Colon (tissue), 2 donors: ENCODE data around the gene DAB1.

Experiments used
- FAIRE-seq: peaks from 2 replicates; lab custom pipeline; 2012; peaks lifted over from hg19 to GRCh38; lab: Jason Lieb, UNC
- donor health status: control.
- donor health status: control.

DAB1 gene

DNA sequence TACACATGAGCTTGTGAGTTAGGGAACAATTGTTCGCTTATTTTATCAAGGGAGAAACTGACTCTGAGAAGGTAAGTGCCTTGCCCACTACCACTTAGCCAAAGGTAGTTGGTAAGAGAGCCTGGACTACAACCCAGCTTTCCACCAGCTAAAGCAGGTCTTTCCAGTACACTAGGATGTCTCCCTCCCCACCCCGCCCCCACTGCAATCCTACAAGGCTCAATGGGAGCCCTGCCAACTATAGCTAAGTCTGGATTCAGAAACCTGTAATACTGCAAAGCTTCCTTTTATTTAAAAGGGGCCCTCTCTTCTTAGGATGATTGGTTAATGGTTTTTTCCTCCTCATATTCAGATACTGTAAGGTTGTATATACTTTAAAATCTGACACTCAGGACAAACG, 356.0 kb downstream of the DAB1 start:
- no peak for FAIRE-seq

DNA sequence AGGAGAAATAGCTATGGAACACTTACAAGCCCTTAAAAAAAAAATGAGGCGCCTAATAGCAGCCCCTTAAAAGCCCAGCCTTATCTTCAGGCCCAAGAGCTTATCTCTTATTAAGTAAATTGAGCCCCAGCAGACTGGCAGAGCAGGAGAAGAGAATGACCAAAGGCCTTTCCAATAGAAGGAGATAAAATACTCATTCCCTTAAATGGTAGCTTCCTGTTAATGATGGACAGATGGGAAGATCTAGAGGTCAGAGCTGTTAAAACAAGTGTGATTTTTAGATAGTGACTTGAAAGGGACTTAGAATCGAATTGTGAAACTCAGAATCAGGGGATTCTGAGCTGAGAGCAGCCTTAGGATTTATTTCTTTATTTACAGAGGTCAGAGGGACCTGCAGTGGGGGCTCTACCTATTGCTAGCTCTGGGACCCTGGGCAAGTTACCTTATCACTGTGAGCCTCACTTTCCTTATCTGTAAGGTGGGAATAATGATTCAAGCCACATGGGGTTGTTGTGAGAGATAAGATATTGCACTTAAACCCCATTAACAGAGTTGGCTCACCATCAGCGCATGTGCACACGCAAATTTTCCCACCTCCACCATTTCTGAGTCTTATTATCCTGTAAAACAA, 356.8 kb downstream of the DAB1 start:
- no peak for FAIRE-seq

DNA sequence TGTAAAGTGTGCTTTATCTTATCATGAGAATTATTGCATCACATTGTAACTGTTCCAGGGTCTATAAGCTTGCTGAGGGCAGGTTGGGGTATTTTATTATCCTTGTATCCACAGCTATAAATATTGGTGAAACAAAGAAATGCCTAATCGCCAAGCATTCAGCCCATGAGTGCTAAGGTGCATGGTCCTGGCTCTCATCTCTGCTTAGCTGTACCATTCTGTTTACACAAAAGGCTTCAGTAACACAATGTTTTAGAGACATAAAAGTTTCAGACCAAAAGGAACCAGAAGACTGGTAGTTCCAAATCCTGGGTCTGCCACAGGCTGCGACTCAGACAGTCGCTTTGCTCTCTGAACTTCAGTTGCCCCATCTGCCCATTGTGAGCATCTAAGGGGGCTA, 358.4 kb downstream of the DAB1 start:
- FAIRE-seq: no peak

DNA sequence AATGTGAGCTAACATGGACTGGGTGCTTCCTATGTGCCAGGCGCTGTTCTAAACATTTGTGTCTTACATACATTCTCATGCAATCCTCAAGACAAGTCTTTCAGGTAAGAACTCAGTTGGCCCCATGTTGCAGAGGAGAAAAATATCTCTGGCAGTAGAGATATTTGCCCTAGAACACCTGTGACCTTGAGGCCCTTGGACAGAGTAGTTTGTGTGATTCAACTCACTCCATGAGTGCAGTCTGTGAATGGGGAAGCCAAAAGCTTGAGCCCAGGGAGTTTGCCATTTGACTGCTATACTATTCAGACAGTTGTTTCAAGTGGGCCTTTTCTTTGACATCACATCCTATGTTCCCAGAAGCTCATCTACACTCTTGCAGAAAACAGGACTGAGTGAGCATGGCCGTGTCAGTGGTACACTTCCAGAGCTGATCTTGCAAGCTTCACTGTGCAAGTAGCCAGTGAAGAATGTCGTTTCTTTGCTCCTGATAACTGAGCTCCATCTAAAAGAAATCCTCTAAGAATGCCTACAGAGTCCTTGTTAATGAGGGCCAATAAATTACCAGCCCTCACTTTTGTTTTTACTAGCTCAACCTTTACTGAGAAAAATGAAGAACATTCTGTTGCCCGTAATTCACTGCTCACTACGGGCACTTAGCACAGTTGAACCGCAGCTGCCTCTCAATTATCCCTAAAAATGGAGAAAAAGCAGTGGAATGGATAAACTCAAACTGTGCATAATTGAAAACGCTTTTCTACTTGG, 359.3 kb downstream of the DAB1 start:
- no peak for FAIRE-seq

DNA sequence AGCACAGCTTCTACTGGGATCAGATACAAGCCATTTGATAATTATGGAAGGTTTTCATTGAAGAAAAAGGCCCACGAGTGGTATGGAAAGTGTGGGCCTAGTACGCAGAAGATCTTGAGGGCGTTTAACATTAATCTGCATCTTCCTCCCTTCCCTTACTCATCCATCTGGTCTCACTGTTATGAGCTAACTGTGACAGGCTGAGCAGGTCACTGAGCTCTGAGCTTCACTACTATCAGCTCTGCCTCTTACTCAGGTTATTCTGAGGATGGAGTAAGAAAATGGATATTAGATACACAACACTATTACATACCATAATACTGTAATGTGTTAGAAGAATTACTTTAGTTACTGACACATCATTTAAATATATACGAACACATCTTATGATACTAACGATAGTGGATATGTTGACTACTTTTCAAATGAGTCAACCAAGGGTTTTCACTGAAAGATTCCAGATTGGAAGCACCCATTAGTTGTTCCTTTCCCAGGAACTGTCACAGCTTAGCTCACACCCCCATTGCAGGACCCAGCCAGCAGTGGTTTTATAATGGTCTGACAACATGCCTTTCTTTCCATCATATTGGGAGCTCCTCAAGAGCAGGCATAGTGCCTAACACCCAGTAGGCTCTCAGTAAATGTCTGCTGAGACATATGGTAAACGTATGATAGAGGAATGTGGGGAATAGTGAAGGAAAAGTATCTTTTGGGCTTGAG, 360.3 kb downstream of the DAB1 start:
- no peak for FAIRE-seq

DNA sequence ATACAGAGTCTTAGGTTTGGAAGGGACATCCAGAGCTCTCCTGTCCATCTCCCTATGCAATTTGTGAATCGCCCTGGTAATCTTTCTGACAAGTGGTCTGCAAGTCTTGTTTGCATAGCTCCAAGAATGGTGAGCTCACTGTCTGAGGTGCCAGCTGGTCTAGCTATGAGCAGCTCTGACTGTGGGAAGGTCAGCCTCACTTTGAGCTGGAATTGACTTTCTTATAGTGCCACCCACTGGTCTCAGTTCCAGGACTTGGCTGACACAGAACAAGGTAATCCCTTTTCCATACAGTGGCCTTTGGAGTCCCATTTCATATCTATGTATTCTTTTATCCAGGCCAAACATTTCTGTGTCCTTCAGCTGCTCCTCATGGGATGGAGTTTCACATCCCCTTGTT, 362.5 kb downstream of the DAB1 start:
- no peak for FAIRE-seq

DNA sequence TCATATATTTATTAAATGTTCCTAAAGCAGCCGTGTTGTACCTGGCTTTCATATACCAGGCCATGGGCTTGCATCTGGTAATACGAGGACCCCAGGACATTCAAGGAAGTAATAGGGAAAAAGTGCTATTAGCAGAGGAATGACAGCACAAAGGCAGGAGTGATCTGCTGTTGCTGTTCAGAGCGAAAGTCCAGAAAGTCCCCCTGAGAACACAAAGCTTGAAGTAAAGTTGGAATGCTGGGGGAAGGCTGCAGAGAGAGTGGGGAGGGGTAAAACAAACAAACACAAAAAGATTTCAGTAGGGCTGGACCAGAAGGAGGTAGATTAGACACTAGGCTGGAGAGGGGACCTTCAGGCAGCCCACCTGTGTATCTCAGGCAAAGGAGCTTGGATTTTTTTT, 363.4 kb downstream of the DAB1 start:
- FAIRE-seq: no peak

DNA sequence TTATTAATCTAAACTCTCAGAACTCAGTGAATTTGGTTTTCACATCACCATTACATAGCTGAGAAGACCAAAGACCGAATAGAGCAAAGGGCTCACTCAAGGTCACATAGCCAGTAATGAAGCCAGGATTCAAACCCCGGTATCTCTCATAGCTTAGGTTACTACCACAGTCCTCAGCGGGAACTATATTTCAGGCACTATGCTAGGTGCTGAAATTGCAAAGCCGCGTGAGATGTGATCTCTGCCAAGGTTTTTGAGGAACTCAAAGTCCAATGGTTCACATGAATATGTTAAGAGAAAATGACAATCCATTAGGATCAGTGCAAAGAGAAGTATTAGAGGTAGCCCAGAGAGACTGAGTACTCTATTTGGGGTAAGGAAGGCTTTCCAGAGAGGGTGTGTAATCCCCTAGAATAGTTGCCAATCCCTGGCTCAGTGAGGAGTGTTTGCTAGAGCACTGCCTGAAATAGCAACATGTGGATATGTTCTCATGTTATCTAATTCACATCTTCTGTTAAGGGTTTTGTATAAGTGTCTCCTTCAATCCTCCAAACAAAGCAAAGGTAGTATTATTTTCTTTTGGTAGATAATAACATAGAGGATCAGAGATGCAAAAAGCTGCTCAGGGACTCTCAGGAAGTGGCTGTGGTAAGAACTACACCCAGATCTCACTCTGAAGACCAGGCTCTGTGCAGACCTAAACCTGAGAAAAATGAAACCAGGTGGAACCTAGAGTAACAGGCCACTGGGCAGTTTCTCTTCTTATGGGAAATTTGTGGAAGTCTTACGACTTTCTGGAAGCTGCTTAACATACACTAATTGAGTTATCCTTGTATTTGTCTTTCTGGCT, 365.0 kb downstream of the DAB1 start:
- no peak for FAIRE-seq

DNA sequence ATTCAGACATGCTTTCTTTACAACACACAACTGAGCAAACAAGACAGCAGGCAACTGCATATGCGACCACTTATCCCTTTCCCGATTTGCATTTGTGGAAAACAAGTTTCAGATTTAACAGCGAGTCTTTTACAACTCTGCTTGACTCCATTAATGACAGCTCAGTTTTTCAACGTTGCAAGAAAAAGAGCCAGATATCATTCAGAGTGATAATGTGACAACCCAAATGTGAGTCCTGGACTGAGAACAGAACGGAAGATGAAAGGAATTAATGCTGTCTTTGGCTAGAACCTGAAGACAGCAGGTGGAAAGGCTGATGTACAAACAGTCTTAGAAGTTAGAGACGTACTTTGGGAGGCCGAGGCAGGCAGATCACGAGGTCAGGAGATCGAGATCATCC, 375.0 kb downstream of the DAB1 start:
- FAIRE-seq: no peak

DNA sequence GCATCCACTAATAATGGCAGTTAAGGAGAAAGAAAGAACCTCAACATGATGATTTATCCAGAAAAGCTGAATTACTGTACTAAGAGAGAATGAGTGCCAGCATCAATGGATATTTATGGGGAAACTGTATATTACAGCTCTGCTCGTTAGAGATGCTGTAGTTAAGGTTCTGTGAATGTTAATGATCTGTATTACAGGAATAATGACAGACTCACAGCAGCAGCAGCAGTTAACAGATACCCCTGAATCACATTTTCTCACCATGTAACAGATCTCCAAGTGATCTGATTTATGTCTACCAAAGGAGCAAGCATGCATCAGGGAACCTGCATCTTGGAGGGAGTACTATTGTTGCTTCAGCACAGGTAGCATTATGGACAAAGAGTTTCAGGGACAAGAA, 377.4 kb downstream of the DAB1 start:
- FAIRE-seq: no peak

DNA sequence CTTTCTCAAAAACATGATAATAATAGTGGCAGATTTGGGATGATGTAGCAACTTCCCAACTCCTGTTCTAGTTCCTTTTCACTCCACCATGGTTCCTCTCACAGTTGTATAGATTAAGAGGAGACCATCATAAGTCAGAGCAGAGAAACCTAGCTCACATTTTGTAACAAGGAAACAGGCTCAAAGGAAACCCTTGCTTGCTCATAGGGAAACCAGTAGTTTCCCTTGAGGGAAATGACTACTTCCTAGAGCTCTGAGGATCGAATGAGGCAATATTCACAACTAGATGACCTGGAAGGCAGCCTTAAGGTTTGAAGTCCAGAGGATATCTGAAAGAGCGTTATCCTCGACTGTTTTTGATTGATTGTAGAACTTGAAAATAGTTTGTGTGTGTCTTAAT, 382.0 kb downstream of the DAB1 start:
- FAIRE-seq: no peak

DNA sequence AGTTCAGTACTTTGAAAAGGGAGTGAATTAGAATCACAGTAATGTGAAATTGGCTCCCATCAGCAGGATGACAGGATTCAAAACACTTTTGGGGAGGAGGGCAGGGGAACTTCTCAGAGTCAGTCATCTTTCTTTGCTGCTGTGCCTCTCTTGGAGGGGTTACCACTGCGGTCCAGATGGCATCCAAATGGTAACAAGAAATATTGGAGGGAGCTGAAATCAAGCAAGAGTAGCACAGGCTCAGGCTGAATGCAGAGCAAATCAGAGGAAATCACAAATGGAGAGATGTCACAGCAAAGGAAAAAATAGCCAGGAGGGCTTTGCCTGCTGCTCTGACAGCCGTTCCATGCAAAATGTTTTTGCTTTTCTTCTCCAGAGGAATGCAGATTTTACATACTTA, 383.0 kb downstream of the DAB1 start:
- no peak for FAIRE-seq

DNA sequence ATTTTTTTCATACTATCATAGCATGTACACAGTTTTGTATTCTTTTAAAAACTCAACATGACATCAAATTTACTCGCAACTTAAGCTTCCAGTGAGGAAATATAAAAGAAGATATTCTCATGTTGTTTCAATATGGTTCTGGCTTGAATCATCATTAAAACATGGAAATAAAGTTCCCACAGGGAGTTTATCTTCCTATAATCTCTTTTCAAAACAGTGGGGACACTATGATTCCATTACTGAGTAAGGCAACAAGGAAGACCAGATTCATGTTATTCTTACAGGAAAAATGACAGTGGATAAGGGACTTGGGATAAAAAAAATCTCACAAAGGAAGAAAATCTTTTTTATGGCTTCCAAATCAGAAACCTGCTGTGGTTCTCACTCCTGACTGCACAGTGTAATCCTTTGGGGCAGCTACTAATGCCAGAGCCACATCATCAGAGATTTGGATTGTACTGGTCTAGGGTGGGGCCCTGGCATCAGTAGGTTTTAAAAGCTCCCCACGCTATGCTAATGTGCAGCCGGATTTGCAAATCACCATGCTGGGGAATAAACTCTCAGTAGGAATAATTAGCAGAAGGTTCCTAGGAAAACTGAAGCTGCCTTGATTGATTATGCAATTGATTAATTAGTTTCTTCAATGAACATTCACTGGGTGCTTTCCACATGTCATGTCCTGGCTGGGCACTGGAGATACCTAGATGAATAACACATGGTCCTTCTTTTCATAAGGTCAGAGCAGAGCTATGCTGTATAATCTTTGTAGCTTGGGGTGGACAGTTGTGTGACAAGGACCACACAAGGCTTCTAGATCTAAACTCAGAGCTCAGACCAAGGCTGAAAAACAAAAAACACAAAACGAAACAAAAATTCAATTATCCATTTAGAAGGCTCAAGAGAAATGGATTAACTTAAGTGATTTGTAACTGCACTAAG, 386.9 kb downstream of the DAB1 start:
- no peak for FAIRE-seq

DNA sequence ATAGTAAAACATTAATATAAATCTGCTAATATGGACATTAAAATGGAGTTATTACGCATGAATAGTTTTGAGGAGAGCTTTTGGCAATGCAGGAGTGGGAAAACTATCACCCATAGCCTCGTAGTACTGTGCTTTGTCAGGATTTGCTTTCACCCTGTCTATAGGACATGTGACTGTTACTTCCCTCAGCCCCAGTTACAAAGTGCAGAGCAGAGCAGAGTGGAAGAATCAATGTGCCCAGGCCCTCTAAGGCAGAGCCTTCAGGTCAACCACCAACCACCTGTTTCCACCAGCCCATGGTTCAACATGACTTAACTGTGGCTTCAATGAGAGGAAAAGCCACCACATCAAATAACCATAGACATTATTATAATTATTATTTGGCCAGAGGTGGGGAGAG, 389.1 kb downstream of the DAB1 start:
- FAIRE-seq: no peak

DNA sequence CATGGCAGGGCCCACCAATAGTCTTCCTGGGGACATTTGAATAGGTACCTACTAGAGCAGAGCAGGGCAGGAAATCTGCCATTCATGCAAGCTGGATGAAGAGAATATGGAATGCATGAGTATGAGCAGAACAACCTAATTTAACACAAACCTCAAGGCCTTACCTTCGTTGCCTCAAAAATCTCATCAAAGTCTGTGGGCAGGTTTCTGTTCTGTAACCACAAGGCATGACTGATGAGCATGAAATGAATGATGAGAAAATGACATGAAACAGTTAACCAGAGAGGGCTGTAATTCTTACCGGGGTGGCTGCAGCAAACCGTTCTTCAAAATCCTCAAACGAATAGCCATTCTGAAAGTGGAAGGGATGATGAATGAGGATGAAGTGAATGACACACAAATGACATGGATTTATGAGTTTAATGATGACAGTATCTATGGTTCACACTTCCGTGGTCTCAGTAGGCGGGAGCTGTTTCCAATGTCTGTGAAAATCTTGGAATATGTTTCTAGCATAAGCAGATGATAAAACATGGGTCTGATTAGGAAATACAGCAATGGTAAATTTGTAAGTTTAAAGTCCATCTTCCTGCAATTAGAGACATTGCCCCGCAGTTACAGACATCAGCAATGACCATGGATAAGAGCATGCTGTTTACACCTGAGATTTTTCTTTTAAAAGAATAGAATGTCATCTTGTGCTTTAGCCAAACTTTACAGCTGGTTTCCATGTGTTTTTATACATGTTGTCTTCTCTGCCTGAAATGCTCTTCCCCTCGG, 390.4 kb downstream of the DAB1 start:
- FAIRE-seq: no peak

DNA sequence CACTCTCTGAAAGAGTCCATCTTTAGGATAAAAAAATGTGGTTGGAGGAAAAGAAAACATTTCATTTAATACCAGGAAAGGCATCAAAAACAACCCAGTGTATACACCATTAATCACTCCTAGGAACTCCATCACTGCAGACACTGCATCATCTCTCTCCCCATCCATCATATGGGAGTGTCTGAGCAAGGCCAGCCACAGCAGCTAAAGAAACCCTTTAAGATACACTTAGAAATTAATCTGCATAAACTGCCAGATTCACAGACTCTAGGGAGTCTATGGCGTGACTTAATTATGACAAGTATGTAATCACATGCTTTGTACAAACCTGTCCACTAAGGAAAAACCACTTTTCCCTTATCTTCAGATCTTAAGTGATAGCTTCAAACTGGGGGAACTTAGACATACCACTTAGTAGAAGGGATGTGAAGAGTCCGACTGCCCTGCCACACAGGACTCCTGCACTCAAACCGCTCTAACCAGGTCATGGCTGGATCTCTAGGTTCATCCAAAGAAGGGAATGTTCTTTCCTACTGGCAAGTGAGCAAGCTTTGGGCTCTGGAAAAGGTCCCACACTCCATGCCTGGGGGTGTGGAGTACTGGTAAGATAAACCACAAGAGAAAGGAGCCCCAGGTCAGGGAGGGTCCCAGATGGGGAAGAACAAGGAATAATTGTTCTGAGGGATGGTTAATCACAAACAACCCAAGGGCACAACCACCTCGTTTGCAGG, 397.1 kb downstream of the DAB1 start:
- no peak for FAIRE-seq

DNA sequence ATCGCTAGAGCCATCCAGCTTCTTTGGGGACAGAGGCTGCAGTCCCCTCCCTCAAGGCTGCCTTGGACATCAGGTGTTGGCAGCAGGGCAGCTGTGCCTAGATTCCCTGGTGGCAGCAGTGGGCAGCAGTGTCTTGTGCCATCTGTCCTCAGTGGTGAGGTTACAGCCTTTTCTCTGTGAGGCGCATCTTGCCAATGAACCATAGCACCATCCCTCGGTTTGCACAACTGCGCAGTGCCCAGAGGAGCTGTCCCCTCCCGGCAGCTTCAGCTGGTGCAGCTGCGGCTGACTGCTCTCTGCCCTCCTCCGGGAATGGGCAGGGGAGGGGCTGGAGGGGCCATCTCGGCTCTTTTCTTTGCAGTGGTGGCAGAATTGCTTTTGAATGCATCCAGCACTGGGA, 399.0 kb downstream of the DAB1 start:
- no peak for FAIRE-seq

DNA sequence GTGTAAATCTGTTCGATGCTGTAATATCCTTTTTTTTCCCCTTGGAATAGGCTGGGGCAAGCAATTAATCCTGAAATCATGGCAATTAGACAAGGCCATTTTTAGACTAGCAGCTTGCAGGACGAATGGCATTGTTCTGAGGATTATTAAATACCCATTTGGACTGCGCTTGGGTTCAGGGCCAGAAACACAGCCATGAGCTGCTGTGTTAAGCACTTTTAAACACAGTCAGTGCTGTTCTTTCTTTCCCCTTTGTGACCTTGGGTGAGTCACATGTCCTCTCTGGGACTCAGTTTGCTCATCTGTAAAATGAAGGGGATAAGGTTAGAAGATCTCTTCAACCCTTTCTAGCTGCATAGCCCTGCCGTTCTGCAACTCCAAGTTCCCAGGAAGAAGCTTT, 399.4 kb downstream of the DAB1 start:
- FAIRE-seq: no peak

DNA sequence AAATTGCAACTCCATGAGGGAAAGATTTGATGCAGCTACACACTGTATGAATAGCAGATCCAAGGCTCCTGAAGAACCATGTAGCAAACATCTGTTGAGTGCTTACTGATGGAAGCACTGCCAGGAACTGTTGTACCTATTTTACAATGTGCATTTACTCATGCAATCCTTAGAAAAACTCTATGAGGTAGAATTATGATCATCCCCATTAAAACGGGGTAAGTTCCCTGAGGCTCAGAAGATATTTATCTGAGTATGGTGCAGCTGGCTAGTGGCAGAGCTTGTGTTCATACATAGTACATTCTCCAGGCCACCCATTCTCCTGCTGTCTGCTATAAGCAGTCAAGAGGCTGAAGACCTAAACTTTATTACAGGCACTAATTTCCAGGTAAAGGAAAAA, 403.6 kb downstream of the DAB1 start:
- FAIRE-seq: no peak
